ENCODE results near the gene PNLIPRP3. TPM values are rescaled to one million over a fixed set of nuclear protein-coding genes. Genes with fewer than 3 reads are reported as not detected.

Gene PNLIPRP3
- total RNA-seq, 1 experiment from 2014 or later: not detected

- H3K23me2 ChIP-seq (ENCODE audit: insufficient read length, low read depth, low read length, poor library complexity, severe bottlenecking): no peaks in the 10 kb centered on the region
- DNase-seq: no peak
- TF ChIP-seq, protein P1, sequence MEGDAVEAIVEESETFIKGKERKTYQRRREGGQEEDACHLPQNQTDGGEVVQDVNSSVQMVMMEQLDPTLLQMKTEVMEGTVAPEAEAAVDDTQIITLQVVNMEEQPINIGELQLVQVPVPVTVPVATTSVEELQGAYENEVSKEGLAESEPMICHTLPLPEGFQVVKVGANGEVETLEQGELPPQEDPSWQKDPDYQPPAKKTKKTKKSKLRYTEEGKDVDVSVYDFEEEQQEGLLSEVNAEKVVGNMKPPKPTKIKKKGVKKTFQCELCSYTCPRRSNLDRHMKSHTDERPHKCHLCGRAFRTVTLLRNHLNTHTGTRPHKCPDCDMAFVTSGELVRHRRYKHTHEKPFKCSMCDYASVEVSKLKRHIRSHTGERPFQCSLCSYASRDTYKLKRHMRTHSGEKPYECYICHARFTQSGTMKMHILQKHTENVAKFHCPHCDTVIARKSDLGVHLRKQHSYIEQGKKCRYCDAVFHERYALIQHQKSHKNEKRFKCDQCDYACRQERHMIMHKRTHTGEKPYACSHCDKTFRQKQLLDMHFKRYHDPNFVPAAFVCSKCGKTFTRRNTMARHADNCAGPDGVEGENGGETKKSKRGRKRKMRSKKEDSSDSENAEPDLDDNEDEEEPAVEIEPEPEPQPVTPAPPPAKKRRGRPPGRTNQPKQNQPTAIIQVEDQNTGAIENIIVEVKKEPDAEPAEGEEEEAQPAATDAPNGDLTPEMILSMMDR (conservative IDR thresholded peaks at IDR 0.05): no peak
These were observed 29.8 kb downstream of the PNLIPRP3 start for GRCh38 chr10:116457488-116457887.

More at GRCh38 chr10:116457488-116457887, 29.8 kb downstream of the PNLIPRP3 start:
- no peak overlapping the region for H4K91ac ChIP-seq (ENCODE audit: insufficient read length, low read depth, low read length)
- no peak overlapping the region for H4K5ac ChIP-seq (ENCODE audit: insufficient read length, low read depth, low read length)
- H3K4me1 Mint-ChIP-seq: peaks cover 17 to 40% of the 10 kb centered on the region in 2 experiments
- no peaks in the 10 kb centered on the region for H4K20me1 ChIP-seq (ENCODE audit: control insufficient read depth, insufficient read depth, insufficient read length)
- H2AK5ac ChIP-seq (ENCODE audit: insufficient read length, low read length): no peak overlapping the region
- H2BK12ac ChIP-seq (ENCODE audit: insufficient read length, low read depth, low read length): no peak overlapping the region
- no peaks in the 10 kb centered on the region for H3K27me3 ChIP-seq (ENCODE audit: insufficient read depth, low read length)
- no peaks in the 10 kb centered on the region for H3K9me3 ChIP-seq (ENCODE audit: control insufficient read depth, low read depth, low read length)
- no peaks in the 10 kb centered on the region for H3K79me1 ChIP-seq (ENCODE audit: insufficient read depth, low read depth, low read length, poor library complexity, severe bottlenecking)
- H3K18ac ChIP-seq (ENCODE audit: insufficient read length, low read depth, low read length): no peak overlapping the region
- no peak overlapping the region for H3T11ph ChIP-seq (ENCODE audit: low read length)
- no peak overlapping the region for H3K27ac ChIP-seq (ENCODE audit: insufficient read length, low read depth, low read length)
- no peaks in the 10 kb centered on the region for H3K4me1 ChIP-seq (ENCODE audit: insufficient read depth, low read length)
- H3K4me2 ChIP-seq (ENCODE audit: insufficient read depth, insufficient read length, low read length): no peak overlapping the region
- H3K14ac ChIP-seq (ENCODE audit: insufficient read depth, low read length): no peak overlapping the region
- no peak overlapping the region for H3K23ac ChIP-seq (ENCODE audit: insufficient read length, low read depth, low read length)
- no peak overlapping the region for H2BK5ac ChIP-seq (ENCODE audit: insufficient read length, low read length)
- no peaks in the 10 kb centered on the region for H3K79me2 ChIP-seq (ENCODE audit: insufficient read depth, low read length)
- no peak overlapping the region for H3K9ac ChIP-seq (ENCODE audit: extremely low read depth, insufficient read length, low read length)
- peaks cover 2% of the 10 kb centered on the region; the same call in 1 of the 2 replicates for H3K27me3 Mint-ChIP-seq (ENCODE audit: low read depth)
- H3K36me3 Mint-ChIP-seq (ENCODE audit: insufficient read depth in 1 of 3, low read depth in 3 of 3): peaks cover 0 to 6% (median 0%) of the 10 kb centered on the region in 3 experiments; a peak in 4 of 7 replicates
- H3K9me3 Mint-ChIP-seq: peaks cover 0 to 12% of the 10 kb centered on the region in 2 experiments; a peak in 4 of 5 replicates
- H4K8ac ChIP-seq (replicated peaks; ENCODE audit: insufficient read length, low read depth, low read length): no peak overlapping the region
- H3K4ac ChIP-seq (ENCODE audit: low read depth, low read length): no peak overlapping the region
- H3K56ac ChIP-seq (ENCODE audit: insufficient read length, low read depth, low read length): no peak overlapping the region
- no peak overlapping the region for H2BK15ac ChIP-seq (ENCODE audit: low read depth, low read length)
- no peak overlapping the region; a peak in 1 of 7 replicates for H3K27ac Mint-ChIP-seq
- H3K4me3 Mint-ChIP-seq: no peak overlapping the region
- no peak overlapping the region for H2BK120ac ChIP-seq (ENCODE audit: low read depth, low read length, poor library complexity, severe bottlenecking)
- H2BK20ac ChIP-seq (ENCODE audit: low read depth, low read length, poor library complexity, severe bottlenecking): no peak overlapping the region
- no peak overlapping the region for H2AFZ ChIP-seq (ENCODE audit: low read length)
